NCI-H510A (cell line): ENCODE data around the gene HNRNPD.
A peak's percentile ranks its signal among the peaks of the same experiment; 100 is the strongest.
"Not testable (repeated sequence)": the region's sequence is repeated elsewhere in the genome, so short reads cannot be mapped to it uniquely, and the experiment has no call there.

Experiments used
- DNase-seq: peaks from one replicate; lab custom pipeline; 2025; lab: John Stamatoyannopoulos, UW

Gene HNRNPD

GRCh38 chr4:82373816-82374625 lies at the start of gene HNRNPD:
TSS of gene HNRNPD (minus strand) at chr4:82373991. CDS start at chr4:82373678, 313 bp downstream.
- peak; percentile 99 for DNase-seq

GRCh38 chr4:82422616-82423015 lies 48.8 kb upstream of the HNRNPD start:
- no peak for DNase-seq

- DNase-seq, result no peak
Measured at GRCh38 chr4:82421796-82422560, 48.2 kb upstream of the HNRNPD start.

GRCh38 chr4:82419451-82419850 lies 45.7 kb upstream of the HNRNPD start:
- DNase-seq, result no peak

GRCh38 chr4:82415922-82416365 lies 42.2 kb upstream of the HNRNPD start:
- no peak for DNase-seq

- DNase-seq, result not testable (repeated sequence)
Measured at GRCh38 chr4:82415061-82415460, 41.3 kb upstream of the HNRNPD start.

- no peak for DNase-seq
Measured at GRCh38 chr4:82403725-82404124, 29.9 kb upstream of the HNRNPD start.

- DNase-seq, result no peak
Measured at GRCh38 chr4:82402196-82402775, 28.5 kb upstream of the HNRNPD start.

GRCh38 chr4:82401600-82401999 lies 27.8 kb upstream of the HNRNPD start:
- DNase-seq, result no peak

GRCh38 chr4:82398263-82398662 lies 24.5 kb upstream of the HNRNPD start:
- no peak for DNase-seq

GRCh38 chr4:82397527-82397926 lies 23.7 kb upstream of the HNRNPD start:
- DNase-seq, result no peak

GRCh38 chr4:82394896-82395295 lies 21.1 kb upstream of the HNRNPD start:
- DNase-seq, result no peak

- DNase-seq, result not testable (repeated sequence)
Measured at GRCh38 chr4:82390061-82390460, 16.3 kb upstream of the HNRNPD start.

- no peak for DNase-seq
Measured at GRCh38 chr4:82388405-82388804, 14.6 kb upstream of the HNRNPD start.

GRCh38 chr4:82386312-82386711 lies 12.5 kb upstream of the HNRNPD start:
- DNase-seq, result not testable (repeated sequence)

- no peak for DNase-seq
Measured at GRCh38 chr4:82382751-82383150, 9.0 kb upstream of the HNRNPD start.

GRCh38 chr4:82381661-82382296 lies 8.0 kb upstream of the HNRNPD start:
- DNase-seq, result no peak

- no peak for DNase-seq
Measured at GRCh38 chr4:82381235-82381634, 7.4 kb upstream of the HNRNPD start.

- no peak for DNase-seq
Measured at GRCh38 chr4:82380831-82381230, 7.0 kb upstream of the HNRNPD start.

GRCh38 chr4:82380344-82380743 lies 6.6 kb upstream of the HNRNPD start:
- no peak for DNase-seq

GRCh38 chr4:82376109-82376508 lies 2.3 kb upstream of the HNRNPD start:
- DNase-seq, result no peak

GRCh38 chr4:82373486-82373815 lies 340 bp downstream of the HNRNPD start:
- no peak for DNase-seq
